NT2/D1 (cell line): Measurements from ENCODE around the gene EPB41L5.

Experiments
- SUZ12 ChIP-seq: IDR thresholded peaks from 2 replicates; pipeline ENCODE4 v1.6.1; 2011; ENCODE audit not compliant: insufficient read length, insufficient read depth; ENCODE audit errors: extremely low read depth
- ZNF274 ChIP-seq: IDR thresholded peaks from 2 replicates; pipeline ENCODE4 v1.6.1; 2011; ENCODE audit warnings: mild to moderate bottlenecking, low read depth, low read length

DNA sequence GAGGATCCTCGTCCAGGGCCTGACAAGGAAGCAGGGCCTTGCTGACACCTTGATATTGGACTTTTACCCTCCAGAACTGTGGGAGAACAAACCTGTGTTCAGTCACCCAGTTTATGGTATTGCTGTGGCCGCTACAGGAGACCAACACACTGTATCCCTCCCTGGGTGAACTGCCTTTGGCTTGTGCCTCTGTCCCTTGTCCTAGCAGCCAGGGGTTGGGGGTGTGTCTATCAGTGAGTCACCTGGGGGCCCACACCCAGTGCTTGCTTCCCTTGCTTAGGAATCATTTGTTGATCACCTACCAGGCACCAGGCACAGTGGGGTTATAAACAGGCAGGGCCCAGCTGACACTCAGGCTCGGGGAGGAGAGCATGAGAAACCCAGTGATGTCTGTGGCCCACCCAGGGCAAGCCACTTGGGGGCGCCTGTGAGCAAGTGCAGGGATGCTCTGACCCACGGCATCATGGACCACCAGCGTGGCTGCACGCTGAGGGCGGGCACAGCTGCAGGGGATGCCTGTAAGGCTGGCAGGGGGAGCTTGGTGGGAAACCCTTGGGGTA is 193.2 kb downstream of the EPB41L5 start:
- no peak for TF ChIP-seq ZNF274
- no peak for TF ChIP-seq SUZ12
